Lower lobe of right lung (tissue), 2 donors: ENCODE results near the gene TRPV2. TPM values are rescaled to one million over a fixed set of nuclear protein-coding genes. Genes with fewer than 3 reads are reported as not detected.

ENCODE experiments used
- ATAC-seq, 2 donors: fragments of 200-7000 bp; cut with Tn5 transposase; one replicate each; pipeline ENCODE4 v1.9.1; 2020 to 2022; ENCODE audit warnings: mild to moderate bottlenecking in 2 of 2, moderate library complexity in 2 of 2
- DNase-seq: peaks from one replicate; pipeline ENCODE4 v3.0.0-alpha.2; 2020
- H3K27ac ChIP-seq: fragments of 200-600 bp; one replicate; pipeline ENCODE4 v1.8.0; 2022
- H3K27me3 ChIP-seq: fragments of 200-600 bp; one replicate; pipeline ENCODE4 v1.8.0; 2022; ENCODE audit warnings: low read depth
- H3K36me3 ChIP-seq: fragments of 200-600 bp; one replicate; pipeline ENCODE4 v1.8.0; 2022; ENCODE audit warnings: mild to moderate bottlenecking
- H3K4me1 ChIP-seq: fragments of 200-600 bp; one replicate; pipeline ENCODE4 v1.8.0; 2022
- H3K4me3 ChIP-seq: fragments of 200-600 bp; one replicate; pipeline ENCODE4 v1.8.0; 2022; ENCODE audit warnings: mild to moderate bottlenecking
- H3K9me3 ChIP-seq: fragments of 200-600 bp; one replicate; pipeline ENCODE4 v1.8.0; 2022
- CTCF ChIP-seq: fragments of 200-600 bp; IDR thresholded peaks from one replicate; pipeline ENCODE4 v1.8.0; 2022; ENCODE audit warnings: antibody characterized with exemption, mild to moderate bottlenecking
- intact Hi-C: fragments of 100-400 bp; cut with DNase I; formaldehyde crosslinking; loops from one replicate; pipeline ENCODE4 v1.11.0; 2022
- total RNA-seq: library from RNA; stranded (reverse); fragmentation: NEBNext Ultra II Directional; extraction: Animal tissue kit (Norgen Biotek cat#: 25700); gene quantifications from one replicate; pipeline ENCODE4 v1.2.1, GENCODE V29; 2021
- donor health status: DM: no; HTN: yes; CAD: no; lungs with severe emphysema.

TRPV2 gene
- total RNA-seq, 1 donor from 2014 or later: 120 TPM

- Histone ChIP-seq H3K4me1 (peaks cover 42% of the 10 kb centered on the region), H3K9me3 (no peaks in the 10 kb centered on the region), H3K27me3 (no peaks in the 10 kb centered on the region), H3K36me3 (peaks cover 59% of the 10 kb centered on the region), H3K4me3 (no peak overlapping the region), H3K27ac (no peak overlapping the region)
- DNase-seq (no peak), ATAC-seq (no peak)
- intact Hi-C loops: no loop called here
- no peak for TF ChIP-seq CTCF
Observed at GRCh38 chr17:16440901-16441629, 25.7 kb downstream of the TRPV2 start.

DNA sequence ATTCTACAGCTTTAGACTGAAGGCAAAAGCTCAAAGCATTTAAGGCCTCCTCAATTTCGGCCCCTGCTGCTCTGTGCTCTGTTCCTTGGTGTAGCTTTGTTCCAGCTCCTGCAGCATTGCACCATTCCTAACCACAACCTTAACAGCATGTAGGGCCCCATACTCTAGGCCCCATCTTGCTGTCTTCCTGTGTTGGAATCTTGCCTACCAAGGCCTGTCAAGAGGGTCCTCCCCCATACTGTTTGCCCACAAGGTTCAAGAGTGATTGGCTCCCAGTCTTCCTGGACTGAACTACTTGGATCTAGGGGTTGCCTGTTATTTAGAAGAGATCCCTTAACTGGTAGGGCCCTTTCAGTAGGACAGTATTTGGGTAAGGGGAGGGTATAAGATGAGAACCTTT is 26.8 kb downstream of the TRPV2 start:
- Histone ChIP-seq H3K27me3 (no peaks in the 10 kb centered on the region), H3K27ac (no peak overlapping the region), H3K9me3 (no peaks in the 10 kb centered on the region), H3K4me3 (no peak overlapping the region), H3K36me3 (peaks cover 69% of the 10 kb centered on the region), H3K4me1 (peaks cover 42% of the 10 kb centered on the region)
- TF ChIP-seq CTCF: no peak
- ATAC-seq (no peak), DNase-seq (no peak)
- intact Hi-C loops: no loop called here

DNA sequence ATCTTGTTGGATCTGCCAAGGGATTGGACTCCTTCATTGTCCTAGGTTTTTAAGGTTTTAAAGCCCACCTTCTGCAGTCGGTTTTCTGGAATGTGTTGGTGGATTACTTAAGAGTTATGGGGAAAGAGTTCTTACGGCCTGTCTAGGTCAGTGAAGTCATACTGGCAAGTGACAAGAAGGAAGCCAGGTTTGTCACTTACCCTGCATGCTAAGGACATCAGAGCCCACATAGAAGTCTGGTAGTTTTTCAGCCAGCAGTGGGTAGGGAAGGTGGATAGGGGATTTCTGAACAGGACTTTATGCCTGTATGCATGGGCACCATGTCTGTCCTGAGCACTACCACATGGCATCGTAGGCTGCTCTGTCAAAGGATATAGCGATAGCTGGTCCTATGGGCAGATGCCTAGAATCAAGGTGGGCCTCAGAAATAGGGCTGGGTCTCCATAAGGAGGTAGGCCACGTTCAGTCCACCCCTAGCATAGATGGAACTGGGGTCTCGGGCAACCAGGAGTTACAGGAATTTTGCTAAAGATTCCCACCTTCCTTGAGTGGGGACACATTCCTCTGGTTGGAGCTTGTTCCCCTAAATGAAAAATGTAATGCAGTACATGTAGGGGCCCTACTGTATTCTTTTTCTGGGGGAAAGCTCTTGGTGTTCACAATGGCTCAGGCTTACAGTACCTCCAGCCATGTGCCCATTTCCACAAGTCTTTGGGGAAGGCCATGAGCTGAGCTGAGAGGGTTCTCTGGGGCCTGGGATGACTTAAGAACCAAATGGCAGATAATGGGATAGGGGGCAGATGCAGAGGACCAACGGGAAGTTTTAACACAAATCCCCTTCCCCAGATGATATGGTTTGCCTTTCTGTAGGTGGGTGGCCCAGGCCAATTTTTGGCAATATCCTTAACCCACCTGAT is 27.5 kb downstream of the TRPV2 start:
- no peak overlapping the region for H3K27ac ChIP-seq
- no peak for DNase-seq
- no peak for ATAC-seq
- peaks cover 76% of the 10 kb centered on the region for H3K36me3 ChIP-seq
- peaks cover 42% of the 10 kb centered on the region for H3K4me1 ChIP-seq
- TF ChIP-seq CTCF: no peak
- H3K9me3 ChIP-seq: no peaks in the 10 kb centered on the region
- no peak overlapping the region for H3K4me3 ChIP-seq
- intact Hi-C loops: no loop called here
- no peaks in the 10 kb centered on the region for H3K27me3 ChIP-seq

DNA sequence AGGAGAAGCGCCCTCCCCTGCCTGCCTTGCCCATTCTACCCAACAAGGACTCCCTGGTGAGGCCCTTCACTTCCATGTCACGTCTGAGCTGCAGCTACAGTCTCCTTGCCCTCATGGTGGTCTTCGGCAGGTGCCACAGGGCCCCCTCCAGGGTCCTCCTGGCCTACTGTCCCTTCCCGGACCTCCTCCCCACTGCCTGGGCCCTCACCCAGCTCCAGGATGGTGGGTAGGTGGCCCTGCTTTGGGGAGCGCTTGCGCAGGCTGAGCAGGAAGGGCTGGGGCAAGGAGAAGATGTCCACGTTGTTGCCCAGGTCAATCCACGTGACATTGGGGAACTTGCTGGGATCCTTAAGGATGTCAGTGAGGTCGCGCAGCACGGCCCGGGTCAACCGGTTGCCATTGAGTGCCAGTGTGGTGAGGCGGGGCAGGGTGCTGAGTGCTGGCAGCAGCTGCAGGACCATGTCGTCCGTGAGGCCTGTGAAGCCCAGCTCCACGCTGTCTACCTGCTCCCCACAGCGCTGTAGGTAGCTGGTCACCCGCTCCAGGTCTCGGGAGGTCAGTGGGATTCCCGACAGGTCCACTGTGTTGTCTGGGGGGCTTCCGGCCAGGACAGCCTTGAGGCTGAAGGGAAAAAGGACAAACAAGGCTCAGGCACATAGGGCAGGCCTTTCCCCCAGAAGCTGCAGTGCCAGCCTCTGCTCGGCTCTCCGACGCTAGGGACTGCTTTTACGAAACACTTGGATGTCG is 28.3 kb downstream of the TRPV2 start:
- Histone ChIP-seq H3K4me1 (peaks cover 42% of the 10 kb centered on the region), H3K36me3 (peaks cover 84% of the 10 kb centered on the region), H3K4me3 (no peak overlapping the region), H3K27me3 (no peaks in the 10 kb centered on the region), H3K27ac (no peak overlapping the region), H3K9me3 (no peaks in the 10 kb centered on the region)
- ATAC-seq: no peak
- intact Hi-C loops: no loop called here
- no peak for TF ChIP-seq CTCF
- DNase-seq: no peak

GRCh38 chr17:16444258-16444886 is 29.0 kb downstream of the TRPV2 start:
- Histone ChIP-seq H3K27ac (no peak overlapping the region), H3K4me1 (peaks cover 42% of the 10 kb centered on the region), H3K36me3 (peaks cover 91% of the 10 kb centered on the region), H3K9me3 (no peaks in the 10 kb centered on the region), H3K27me3 (no peaks in the 10 kb centered on the region), H3K4me3 (no peak overlapping the region)
- TF ChIP-seq CTCF: no peak
- no peak for DNase-seq
- intact Hi-C loops: no loop called here
- no peak for ATAC-seq
